Inflammatory macrophage treated with lipopolysaccharide for 1 hour (primary cell): ENCODE results near the gene HBA2.
"Not testable (repeated sequence)": the region's sequence is repeated elsewhere in the genome, so short reads cannot be mapped to it uniquely, and the experiment has no call there.

Experiments used
- DNase-seq, 2 donors: peaks; one replicate each; pipeline ENCODE4 v3.0.0-alpha.2; 2020 to 2022

HBA2 gene

GRCh38 chr16:204046-204445 lies 31.4 kb downstream of the HBA2 start:
- not testable (repeated sequence) for DNase-seq

- not testable (repeated sequence) for DNase-seq
Observed at GRCh38 chr16:209359-209758, 36.7 kb downstream of the HBA2 start.

- DNase-seq, result not testable (repeated sequence)
Observed at GRCh38 chr16:211631-212180, 39.0 kb downstream of the HBA2 start.

- no peak for DNase-seq
Observed at GRCh38 chr16:212999-213398, 40.3 kb downstream of the HBA2 start.

GRCh38 chr16:220021-220420 lies 47.3 kb downstream of the HBA2 start:
- no peak for DNase-seq
